Measurements from ENCODE around the gene CCDC178.

- TF ChIP-seq CTCF (IDR thresholded peaks at IDR 0.05; ENCODE audit: poor library complexity, severe bottlenecking) (no peak), REST (IDR thresholded peaks at IDR 0.05; ENCODE audit: borderline replicate concordance) (no peak), RAD21 (conservative IDR thresholded peaks at IDR 0.05) (no peak), POLR2AphosphoS5 (IDR thresholded peaks at IDR 0.05) (no peak)
Observed at GRCh38 chr18:32918692-32919250, 521.8 kb downstream of the CCDC178 start.
